DND-41 (cell line): ENCODE results near the gene CXCR5.

Source experiments
- ATAC-seq: fragments of 200-7000 bp; cut with Tn5 transposase; 3 replicates; pipeline ENCODE4 v1.9.1; 2021; ENCODE audit warnings: low read depth; ENCODE audit not compliant: insufficient read depth
- DNase-seq: peaks from one replicate; pipeline ENCODE4 v3.0.0-alpha.2; 2020
- H2AFZ ChIP-seq: 2 replicates; pipeline ENCODE4 v1.6.0; 2012; ENCODE audit warnings: low read depth, low read length
- H3K27ac ChIP-seq: 2 replicates; pipeline ENCODE4 v1.5.1; 2012; ENCODE audit warnings: low read length, inconsistent platforms
- H3K27me3 ChIP-seq: fragments of 200-600 bp; sonication (generic); 2 replicates; pipeline ENCODE4 v1.6.0; 2012; ENCODE audit warnings: low read length, mild to moderate bottlenecking, inconsistent platforms; ENCODE audit not compliant: insufficient read depth, poor library complexity
- H3K36me3 ChIP-seq: 2 replicates; pipeline ENCODE4 v1.5.1; 2012; ENCODE audit warnings: low read length, inconsistent platforms; ENCODE audit not compliant: insufficient read depth
- H3K4me1 ChIP-seq: 2 replicates; pipeline ENCODE4 v1.5.1; 2012; ENCODE audit warnings: mild to moderate bottlenecking, low read length; ENCODE audit not compliant: insufficient read depth
- H3K4me2 ChIP-seq: 2 replicates; pipeline ENCODE4 v1.6.0; 2012; ENCODE audit warnings: mild to moderate bottlenecking, moderate library complexity, low read length, inconsistent platforms; ENCODE audit not compliant: insufficient read depth
- H3K4me3 ChIP-seq, 2 experiments: fragments of 200-600 bp in 1 of 2; shearing (Covaris generic) in 1 of 2; 2 replicates each; pipeline ENCODE4 v1.5.1; 2012 to 2016; ENCODE audit warnings: inconsistent platforms in 2 of 2, low read length in 2 of 2, mild to moderate bottlenecking in 2 of 2, low read depth in 1 of 2, moderate library complexity in 1 of 2
- H3K79me2 ChIP-seq: 2 replicates; pipeline ENCODE4 v1.6.0; 2012; ENCODE audit warnings: low read length, inconsistent platforms; ENCODE audit not compliant: insufficient read depth
- H3K9ac ChIP-seq: 2 replicates; pipeline ENCODE4 v1.6.0; 2012; ENCODE audit warnings: low read depth, mild to moderate bottlenecking, inconsistent platforms, low read length, moderate library complexity
- H3K9me3 ChIP-seq: 2 replicates; pipeline ENCODE4 v1.5.1; 2012; ENCODE audit warnings: low read length, moderate library complexity, mild to moderate bottlenecking, inconsistent platforms; ENCODE audit not compliant: insufficient read depth, severe bottlenecking
- H4K20me1 ChIP-seq: 2 replicates; pipeline ENCODE4 v1.6.0; 2012; ENCODE audit warnings: low read length; ENCODE audit not compliant: insufficient read depth
- EZH2 ChIP-seq: IDR thresholded peaks from 3 replicates; pipeline ENCODE4 v1.6.1; 2012; ENCODE audit warnings: borderline replicate concordance, low read depth, mild to moderate bottlenecking, moderate library complexity, low read length, inconsistent platforms; ENCODE audit not compliant: severe bottlenecking
- TF ChIP-seq, protein P1 (sequence below): IDR thresholded peaks from 2 replicates; pipeline ENCODE4 v1.5.1; 2012; ENCODE audit warnings: borderline replicate concordance, low read length, moderate library complexity, mild to moderate bottlenecking; ENCODE audit not compliant: poor library complexity, severe bottlenecking; ENCODE audit errors: extremely low read depth

CXCR5 gene

GRCh38 chr11:118929501-118930093 lies 45.9 kb downstream of the CXCR5 start:
- Histone ChIP-seq H3K79me2 (peaks cover 8% of the 10 kb centered on the region), H4K20me1 (0 out of 2 replicates have a peak, but pooled peaks cover 8% of the 10 kb centered on the region), H3K27ac (peak overlapping the region; percentile 66), H3K9ac (peak overlapping the region; percentile 66), H3K9me3 (no peaks in the 10 kb centered on the region), H3K4me2 (peak overlapping the region; percentile 81), H3K4me3 (peak overlapping the region; percentile 61 to 84; a peak in 3 of 4 replicates), H2AFZ (peak overlapping the region; percentile 59), H3K36me3 (no peaks in the 10 kb centered on the region; the same call in 1 of the 2 replicates), H3K27me3 (no peaks in the 10 kb centered on the region), H3K4me1 (peaks cover 57% of the 10 kb centered on the region)
- TF ChIP-seq, protein P1, sequence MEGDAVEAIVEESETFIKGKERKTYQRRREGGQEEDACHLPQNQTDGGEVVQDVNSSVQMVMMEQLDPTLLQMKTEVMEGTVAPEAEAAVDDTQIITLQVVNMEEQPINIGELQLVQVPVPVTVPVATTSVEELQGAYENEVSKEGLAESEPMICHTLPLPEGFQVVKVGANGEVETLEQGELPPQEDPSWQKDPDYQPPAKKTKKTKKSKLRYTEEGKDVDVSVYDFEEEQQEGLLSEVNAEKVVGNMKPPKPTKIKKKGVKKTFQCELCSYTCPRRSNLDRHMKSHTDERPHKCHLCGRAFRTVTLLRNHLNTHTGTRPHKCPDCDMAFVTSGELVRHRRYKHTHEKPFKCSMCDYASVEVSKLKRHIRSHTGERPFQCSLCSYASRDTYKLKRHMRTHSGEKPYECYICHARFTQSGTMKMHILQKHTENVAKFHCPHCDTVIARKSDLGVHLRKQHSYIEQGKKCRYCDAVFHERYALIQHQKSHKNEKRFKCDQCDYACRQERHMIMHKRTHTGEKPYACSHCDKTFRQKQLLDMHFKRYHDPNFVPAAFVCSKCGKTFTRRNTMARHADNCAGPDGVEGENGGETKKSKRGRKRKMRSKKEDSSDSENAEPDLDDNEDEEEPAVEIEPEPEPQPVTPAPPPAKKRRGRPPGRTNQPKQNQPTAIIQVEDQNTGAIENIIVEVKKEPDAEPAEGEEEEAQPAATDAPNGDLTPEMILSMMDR: no peak
- no peak for TF ChIP-seq EZH2
- ATAC-seq: peak; percentile 43
- peak; percentile 89 for DNase-seq

GRCh38 chr11:118930094-118930712 lies 46.5 kb downstream of the CXCR5 start:
- Histone ChIP-seq H3K4me3 (peak overlapping the region; percentile 61 to 84; a peak in 3 of 4 replicates), H3K79me2 (peaks cover 2% of the 10 kb centered on the region), H3K9ac (peak overlapping the region; percentile 66), H3K4me1 (peaks cover 51% of the 10 kb centered on the region), H2AFZ (peak overlapping the region; percentile 59), H3K4me2 (peak overlapping the region; percentile 81), H4K20me1 (0 out of 2 replicates have a peak, but pooled peaks cover 5% of the 10 kb centered on the region), H3K36me3 (no peaks in the 10 kb centered on the region; the same call in 1 of the 2 replicates), H3K27ac (peak overlapping the region; percentile 66), H3K27me3 (no peaks in the 10 kb centered on the region), H3K9me3 (no peaks in the 10 kb centered on the region)
- peak; percentile 80 for DNase-seq
- no peak for TF ChIP-seq EZH2
- TF ChIP-seq, protein P1: peak; percentile 96
- ATAC-seq: peak; percentile 15

DNA sequence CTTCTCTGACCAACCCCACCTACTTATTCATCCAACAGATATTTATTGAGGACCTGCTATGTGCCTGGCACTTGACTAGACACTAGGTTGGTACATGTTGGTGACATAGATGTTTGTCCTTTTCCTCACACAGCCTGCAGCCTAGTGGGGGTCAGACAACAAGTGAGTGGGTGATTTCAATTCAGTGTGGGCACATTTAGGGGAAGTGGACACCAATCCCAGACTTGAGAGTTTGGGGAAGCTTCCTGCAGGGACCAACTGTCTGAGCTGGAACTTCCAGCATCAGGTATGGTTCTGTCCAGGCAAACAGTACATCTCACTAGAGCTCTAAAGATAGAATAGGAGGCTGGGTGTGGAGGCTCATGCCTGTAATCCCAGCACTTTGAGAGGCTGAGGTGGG lies 47.9 kb downstream of the CXCR5 start:
- no peak overlapping the region for H3K9ac ChIP-seq
- H2AFZ ChIP-seq: no peak overlapping the region
- H3K4me1 ChIP-seq: peaks cover 43% of the 10 kb centered on the region
- 0 out of 2 replicates have a peak, but pooled peaks cover 5% of the 10 kb centered on the region for H4K20me1 ChIP-seq
- ATAC-seq (no peak), DNase-seq (no peak)
- no peaks in the 10 kb centered on the region; the same call in 1 of the 2 replicates for H3K79me2 ChIP-seq
- H3K9me3 ChIP-seq: no peaks in the 10 kb centered on the region
- H3K27ac ChIP-seq: no peak overlapping the region
- no peak for TF ChIP-seq EZH2
- TF ChIP-seq, protein P1: no peak
- no peak overlapping the region for H3K4me2 ChIP-seq
- H3K27me3 ChIP-seq: no peaks in the 10 kb centered on the region
- H3K4me3 ChIP-seq: no peak overlapping the region
- no peaks in the 10 kb centered on the region for H3K36me3 ChIP-seq
